SK-N-SH treated with all-trans-retinoic acid at 6 μM for 48 hours (cell line): ENCODE measurements around the gene SARS2.

ENCODE experiments used
- ATAC-seq: fragments of 200-7000 bp; cut with Tn5 transposase; 3 replicates; pipeline ENCODE4 v1.9.1; 2020; ENCODE audit warnings: mild to moderate bottlenecking, moderate library complexity
- ARNTL ChIP-seq: fragments of 450-650 bp; formaldehyde crosslinking; IDR thresholded peaks from 2 replicates; pipeline ENCODE4 v1.5.0; 2020; ENCODE audit warnings: low read depth, mild to moderate bottlenecking, moderate library complexity, borderline replicate concordance
- BACH2 ChIP-seq: fragments of 250-450 bp; sonication (Bioruptor Pico); IDR thresholded peaks from 2 replicates; pipeline ENCODE4 v1.9.0; 2021; ENCODE audit warnings: mild to moderate bottlenecking, borderline replicate concordance
- CSDC2 ChIP-seq: fragments of 250-450 bp; sonication (Bioruptor Pico); IDR thresholded peaks from 2 replicates; pipeline ENCODE4 v1.5.0; 2020; ENCODE audit warnings: mild to moderate bottlenecking, moderate library complexity
- CSRNP3 ChIP-seq: fragments of 250-450 bp; sonication (Bioruptor Pico); IDR thresholded peaks from 2 replicates; pipeline ENCODE4 v1.5.1; 2021; ENCODE audit warnings: mild to moderate bottlenecking, moderate library complexity
- ESRRG ChIP-seq: fragments of 250-450 bp; sonication (Bioruptor Pico); IDR thresholded peaks from 2 replicates; pipeline ENCODE4 v1.6.1; 2021; ENCODE audit warnings: mild to moderate bottlenecking
- GLIS3 ChIP-seq: fragments of 250-450 bp; sonication (Bioruptor Pico); IDR thresholded peaks from 2 replicates; pipeline ENCODE4 v1.5.0; 2020; ENCODE audit warnings: mild to moderate bottlenecking, moderate library complexity
- PATZ1 ChIP-seq: fragments of 250-450 bp; sonication (Bioruptor Pico); IDR thresholded peaks from 2 replicates; pipeline ENCODE4 v1.8.0; 2020; ENCODE audit warnings: mild to moderate bottlenecking, moderate library complexity, borderline replicate concordance
- POU6F1 ChIP-seq: fragments of 250-450 bp; sonication (Bioruptor Pico); IDR thresholded peaks from 2 replicates; pipeline ENCODE4 v1.8.0; 2021; ENCODE audit warnings: low read depth, mild to moderate bottlenecking, moderate library complexity, borderline replicate concordance
- PPARA ChIP-seq: fragments of 250-450 bp; sonication (Bioruptor Pico); IDR thresholded peaks from 2 replicates; pipeline ENCODE4 v1.5.0; 2020; ENCODE audit warnings: mild to moderate bottlenecking, borderline replicate concordance
- SNAI2 ChIP-seq: fragments of 250-450 bp; sonication (Bioruptor Pico); IDR thresholded peaks from 2 replicates; pipeline ENCODE4 v1.5.0; 2020; ENCODE audit warnings: mild to moderate bottlenecking, moderate library complexity
- TCF4 ChIP-seq: fragments of 250-450 bp; sonication (Bioruptor Pico); IDR thresholded peaks from 2 replicates; pipeline ENCODE4 v1.8.0; 2021; ENCODE audit warnings: mild to moderate bottlenecking, moderate library complexity, borderline replicate concordance
- TOX ChIP-seq: fragments of 250-450 bp; sonication (Bioruptor Pico); IDR thresholded peaks from 2 replicates; pipeline ENCODE4 v1.8.0; 2021; ENCODE audit warnings: mild to moderate bottlenecking, moderate library complexity, borderline replicate concordance
- ZC3H10 ChIP-seq: fragments of 250-450 bp; sonication (Bioruptor Pico); IDR thresholded peaks from 2 replicates; pipeline ENCODE4 v1.5.1; 2021; ENCODE audit warnings: mild to moderate bottlenecking, moderate library complexity
- ZFP3 ChIP-seq: fragments of 250-450 bp; sonication (Bioruptor Pico); IDR thresholded peaks from 2 replicates; pipeline ENCODE4 v1.5.0; 2020; ENCODE audit warnings: mild to moderate bottlenecking, moderate library complexity
- ZFP30 ChIP-seq: fragments of 450-650 bp; formaldehyde crosslinking; IDR thresholded peaks from 2 replicates; pipeline ENCODE4 v1.5.0; 2022; ENCODE audit warnings: mild to moderate bottlenecking, moderate library complexity
- ZNF70 ChIP-seq: fragments of 450-650 bp; formaldehyde crosslinking; IDR thresholded peaks from 2 replicates; pipeline ENCODE4 v1.5.0; 2020; ENCODE audit warnings: mild to moderate bottlenecking, moderate library complexity
- ZNF8 ChIP-seq: fragments of 450-650 bp; formaldehyde crosslinking; IDR thresholded peaks from 2 replicates; pipeline ENCODE4 v1.5.0; 2020; ENCODE audit warnings: mild to moderate bottlenecking, moderate library complexity
- TF ChIP-seq, protein P1 (sequence below): fragments of 250-450 bp; sonication (Bioruptor Pico); IDR thresholded peaks from 2 replicates; pipeline ENCODE4 v1.5.0; 2020; ENCODE audit warnings: mild to moderate bottlenecking, moderate library complexity
- TF ChIP-seq, protein P2 (sequence below): fragments of 250-450 bp; sonication (Bioruptor Pico); IDR thresholded peaks from 2 replicates; pipeline ENCODE4 v1.5.1; 2020; ENCODE audit warnings: low read depth, mild to moderate bottlenecking, moderate library complexity

Gene SARS2

GRCh38 chr19:38928391-38929001 lies 2.1 kb downstream of the SARS2 start:
- TF ChIP-seq, protein P1, sequence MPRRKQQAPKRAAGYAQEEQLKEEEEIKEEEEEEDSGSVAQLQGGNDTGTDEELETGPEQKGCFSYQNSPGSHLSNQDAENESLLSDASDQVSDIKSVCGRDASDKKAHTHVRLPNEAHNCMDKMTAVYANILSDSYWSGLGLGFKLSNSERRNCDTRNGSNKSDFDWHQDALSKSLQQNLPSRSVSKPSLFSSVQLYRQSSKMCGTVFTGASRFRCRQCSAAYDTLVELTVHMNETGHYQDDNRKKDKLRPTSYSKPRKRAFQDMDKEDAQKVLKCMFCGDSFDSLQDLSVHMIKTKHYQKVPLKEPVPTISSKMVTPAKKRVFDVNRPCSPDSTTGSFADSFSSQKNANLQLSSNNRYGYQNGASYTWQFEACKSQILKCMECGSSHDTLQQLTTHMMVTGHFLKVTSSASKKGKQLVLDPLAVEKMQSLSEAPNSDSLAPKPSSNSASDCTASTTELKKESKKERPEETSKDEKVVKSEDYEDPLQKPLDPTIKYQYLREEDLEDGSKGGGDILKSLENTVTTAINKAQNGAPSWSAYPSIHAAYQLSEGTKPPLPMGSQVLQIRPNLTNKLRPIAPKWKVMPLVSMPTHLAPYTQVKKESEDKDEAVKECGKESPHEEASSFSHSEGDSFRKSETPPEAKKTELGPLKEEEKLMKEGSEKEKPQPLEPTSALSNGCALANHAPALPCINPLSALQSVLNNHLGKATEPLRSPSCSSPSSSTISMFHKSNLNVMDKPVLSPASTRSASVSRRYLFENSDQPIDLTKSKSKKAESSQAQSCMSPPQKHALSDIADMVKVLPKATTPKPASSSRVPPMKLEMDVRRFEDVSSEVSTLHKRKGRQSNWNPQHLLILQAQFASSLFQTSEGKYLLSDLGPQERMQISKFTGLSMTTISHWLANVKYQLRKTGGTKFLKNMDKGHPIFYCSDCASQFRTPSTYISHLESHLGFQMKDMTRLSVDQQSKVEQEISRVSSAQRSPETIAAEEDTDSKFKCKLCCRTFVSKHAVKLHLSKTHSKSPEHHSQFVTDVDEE, result no peak
- no peak for TF ChIP-seq GLIS3 (CRISPR knock-in tag)
- no peak for ATAC-seq

GRCh38 chr19:38924388-38924787 lies 6.2 kb downstream of the SARS2 start:
- no peak for ATAC-seq
- TF ChIP-seq ZC3H10 (CRISPR knock-in tag) (no peak), CSDC2 (CRISPR knock-in tag) (no peak), ZFP30 (CRISPR knock-in tag) (no peak), CSRNP3 (CRISPR knock-in tag) (no peak), ZNF8 (CRISPR knock-in tag) (no peak), ARNTL (CRISPR knock-in tag) (no peak), ZFP3 (CRISPR knock-in tag) (no peak), GLIS3 (CRISPR knock-in tag) (no peak), TOX (no peak), ZNF70 (CRISPR knock-in tag) (no peak), TCF4 (CRISPR knock-in tag) (no peak), PATZ1 (CRISPR knock-in tag) (no peak)

GRCh38 chr19:38922482-38922881 lies 8.1 kb downstream of the SARS2 start:
- ATAC-seq, result no peak
- TF ChIP-seq ZFP3 (CRISPR knock-in tag) (no peak), ZFP30 (CRISPR knock-in tag) (no peak), ZC3H10 (CRISPR knock-in tag) (no peak), TOX (no peak), TCF4 (CRISPR knock-in tag) (no peak), BACH2 (CRISPR knock-in tag) (no peak), GLIS3 (CRISPR knock-in tag) (no peak), CSDC2 (CRISPR knock-in tag) (no peak), ESRRG (CRISPR knock-in tag) (no peak), PPARA (CRISPR knock-in tag) (no peak), SNAI2 (CRISPR knock-in tag) (no peak), CSRNP3 (CRISPR knock-in tag) (no peak), PATZ1 (CRISPR knock-in tag) (no peak), ARNTL (CRISPR knock-in tag) (no peak), POU6F1 (CRISPR knock-in tag) (no peak)
- TF ChIP-seq, protein P1, result no peak
- TF ChIP-seq, protein P2, sequence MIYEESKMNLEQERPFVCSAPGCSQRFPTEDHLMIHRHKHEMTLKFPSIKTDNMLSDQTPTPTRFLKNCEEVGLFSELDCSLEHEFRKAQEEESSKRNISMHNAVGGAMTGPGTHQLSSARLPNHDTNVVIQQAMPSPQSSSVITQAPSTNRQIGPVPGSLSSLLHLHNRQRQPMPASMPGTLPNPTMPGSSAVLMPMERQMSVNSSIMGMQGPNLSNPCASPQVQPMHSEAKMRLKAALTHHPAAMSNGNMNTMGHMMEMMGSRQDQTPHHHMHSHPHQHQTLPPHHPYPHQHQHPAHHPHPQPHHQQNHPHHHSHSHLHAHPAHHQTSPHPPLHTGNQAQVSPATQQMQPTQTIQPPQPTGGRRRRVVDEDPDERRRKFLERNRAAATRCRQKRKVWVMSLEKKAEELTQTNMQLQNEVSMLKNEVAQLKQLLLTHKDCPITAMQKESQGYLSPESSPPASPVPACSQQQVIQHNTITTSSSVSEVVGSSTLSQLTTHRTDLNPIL (CRISPR knock-in tag), result no peak
